Lung (tissue), 12 donors: ENCODE measurements around the gene SLC33A1. TPM values are rescaled to one million over a fixed set of nuclear protein-coding genes. Genes with fewer than 3 reads are reported as not detected.
"Not testable (repeated sequence)": the region's sequence is repeated elsewhere in the genome, so short reads cannot be mapped to it uniquely, and the experiment has no call there.

Source experiments
- ATAC-seq: fragments of 200-7000 bp; cut with Tn5 transposase; one replicate; pipeline ENCODE4 v1.9.1; 2020; ENCODE audit warnings: moderate number of reproducible peaks; ENCODE audit not compliant: insufficient read depth, low FRiP score
- DNase-seq, 3 donors: peaks; one replicate each; pipeline ENCODE4 v3.0.0-alpha.2; 2013 to 2017
- H3K27ac ChIP-seq, 2 donors: one replicate each; pipeline ENCODE4 v1.5.1; 2013; ENCODE audit warnings: mild to moderate bottlenecking in 2 of 2, moderate library complexity in 2 of 2, control low read depth in 1 of 2, inconsistent platforms in 1 of 2, low read depth in 1 of 2, low read length in 1 of 2
- H3K27me3 ChIP-seq, 3 donors: one replicate each; pipeline ENCODE4 v1.5.1; 2013; ENCODE audit warnings: low read length in 2 of 3; ENCODE audit not compliant: control insufficient read depth in 3 of 3, insufficient read depth in 3 of 3
- H3K36me3 ChIP-seq, 4 donors: one replicate each; pipeline ENCODE4 v1.5.1; 2013; ENCODE audit warnings: low read length in 4 of 4, mild to moderate bottlenecking in 1 of 4, moderate library complexity in 1 of 4; ENCODE audit not compliant: control insufficient read depth in 4 of 4, insufficient read depth in 4 of 4
- H3K4me1 ChIP-seq, 5 donors: one replicate each; pipeline ENCODE4 v1.5.1; 2013; ENCODE audit warnings: low read length in 5 of 5, mild to moderate bottlenecking in 2 of 5, moderate library complexity in 1 of 5; ENCODE audit not compliant: control insufficient read depth in 5 of 5, insufficient read depth in 5 of 5
- H3K4me3 ChIP-seq: one replicate; pipeline ENCODE4 v1.5.1; 2013; ENCODE audit warnings: mild to moderate bottlenecking, control low read depth, moderate library complexity
- H3K9ac ChIP-seq, 2 donors: one replicate each; pipeline ENCODE4 v1.5.1; 2013; ENCODE audit warnings: low read length in 2 of 2, control low read depth in 1 of 2; ENCODE audit not compliant: insufficient read depth in 1 of 2
- H3K9me3 ChIP-seq, 4 donors: one replicate each; pipeline ENCODE4 v1.5.1; 2013; ENCODE audit warnings: low read length in 3 of 4, mild to moderate bottlenecking in 1 of 4, moderate library complexity in 1 of 4; ENCODE audit not compliant: control insufficient read depth in 4 of 4, insufficient read depth in 3 of 4
- CTCF ChIP-seq: IDR thresholded peaks from 2 replicates; pipeline ENCODE4 v1.5.1; 2012; ENCODE audit warnings: mild to moderate bottlenecking; ENCODE audit errors: control extremely low read depth, extremely low read depth
- WGBS, 2 donors: extraction: QIAGEN DNeasy Blood & Tissue Kit; methylation state at CpG; one replicate each; pipeline ENCODE4 v1.1.7; 2013; 5-methylcytosine and 5-hydroxymethylcytosine counted together
- polyA plus RNA-seq, 2 donors: library from polyadenylated mRNA; stranded (reverse); fragments of 200-250 nt; gene quantifications; one replicate each; pipeline ENCODE4 v1.2.1, GENCODE V29; 2013
- total RNA-seq, 2 donors: library from RNA; depleted of rRNA in 1 of 2; stranded (reverse); fragments of >200 nt in 1 of 2; gene quantifications; one replicate each; pipeline ENCODE4 v1.2.1, GENCODE V29; 2014 to 2021
- donor health status: control.
- donor health status: control.
- donor health status: Bipolar disorder and iron deficiency.
- donor health status: healthy.
- donor health status: DM: yes; HTN: yes; CAD: no.

The SLC33A1 gene
- total and polyA plus RNA-seq, 4 donors: 12.0 to 40.2 (median 29.5) TPM

GRCh38 chr3:155890671-155891190, 36.5 kb upstream of the SLC33A1 start:
- Histone ChIP-seq H3K9ac (no peak overlapping the region), H3K27me3 (no peaks in the 10 kb centered on the region), H3K9me3 (no peaks in the 10 kb centered on the region), H3K36me3 (peaks cover 2 to 15% (median 10%) of the 10 kb centered on the region in 4 donors), H3K27ac (no peak overlapping the region), H3K4me3 (no peak overlapping the region), H3K4me1 (peaks cover 0 to 16% (median 4%) of the 10 kb centered on the region in 5 donors)
- DNase-seq (peak in 2 of 3 donors; percentile 52 to 59), ATAC-seq (no peak)
- WGBS, 2 donors: 23 to 24% methylated on average over 2 of the region's 2 CpGs
- TF ChIP-seq CTCF: no peak

GRCh38 chr3:155889952-155890351, 35.7 kb upstream of the SLC33A1 start:
- no peak for ATAC-seq

GRCh38 chr3:155889212-155889611, 35.0 kb upstream of the SLC33A1 start:
- Histone ChIP-seq H3K4me1 (peaks cover 0 to 16% (median 4%) of the 10 kb centered on the region in 5 donors), H3K9ac (no peak overlapping the region), H3K27me3 (no peaks in the 10 kb centered on the region), H3K27ac (no peak overlapping the region), H3K36me3 (peaks cover 0 to 4% (median 1%) of the 10 kb centered on the region in 4 donors), H3K9me3 (no peaks in the 10 kb centered on the region), H3K4me3 (no peak overlapping the region)
- TF ChIP-seq CTCF: no peak
- DNase-seq (no peak), ATAC-seq (no peak)
- 92 to 97% methylated on average over 5 of the region's 5 CpGs for WGBS, 2 donors

More at GRCh38 chr3:155889952-155890351, 35.7 kb upstream of the SLC33A1 start:
- no peaks in the 10 kb centered on the region for H3K9me3 ChIP-seq
- H3K9ac ChIP-seq: no peak overlapping the region
- H3K36me3 ChIP-seq: peaks cover 0 to 10% (median 6%) of the 10 kb centered on the region in 4 donors
- DNase-seq: no peak
- no peak overlapping the region for H3K4me3 ChIP-seq
- TF ChIP-seq CTCF: no peak
- peaks cover 0 to 16% (median 4%) of the 10 kb centered on the region in 5 donors for H3K4me1 ChIP-seq
- WGBS, 2 donors: 74 to 86% methylated on average over 1 of the region's 1 CpG
- H3K27ac ChIP-seq: no peak overlapping the region
- no peaks in the 10 kb centered on the region for H3K27me3 ChIP-seq

GRCh38 chr3:155886915-155887314, 32.7 kb upstream of the SLC33A1 start:
- no peaks in the 10 kb centered on the region for H3K36me3 ChIP-seq
- no peak for DNase-seq
- no peaks in the 10 kb centered on the region for H3K9me3 ChIP-seq
- no peaks in the 10 kb centered on the region for H3K27me3 ChIP-seq
- ATAC-seq: no peak
- peaks cover 0 to 16% (median 4%) of the 10 kb centered on the region in 5 donors for H3K4me1 ChIP-seq
- TF ChIP-seq CTCF: no peak
- H3K27ac ChIP-seq: no peak overlapping the region
- H3K4me3 ChIP-seq: no peak overlapping the region
- H3K9ac ChIP-seq: no peak overlapping the region
- WGBS, 2 donors: 87 to 88% methylated on average over 1 of the region's 1 CpG

- not testable (repeated sequence) for H3K9me3 ChIP-seq, H3K9ac ChIP-seq, H3K27ac ChIP-seq, H3K27me3 ChIP-seq, H3K36me3 ChIP-seq, DNase-seq, ATAC-seq, H3K4me3 ChIP-seq
- WGBS, 2 donors: 96% methylated on average over 8 of the region's 8 CpGs
- H3K4me1 ChIP-seq: peaks cover 0 to 16% (median 4%) of the 10 kb centered on the region in 5 donors
These were observed 32.1 kb upstream of the SLC33A1 start for GRCh38 chr3:155886348-155886747.
